Daoy (cell line): ENCODE measurements around the gene PDE2A. TPM values are rescaled to one million over a fixed set of nuclear protein-coding genes. Genes with fewer than 3 reads are reported as not detected.

Experiments
- DNase-seq: peaks from one replicate; pipeline ENCODE4 v3.0.0-alpha.2; 2015; ENCODE audit warnings: low read depth
- total RNA-seq: library from RNA; depleted of rRNA; stranded (reverse); fragments of >200 nt; shearing (Covaris generic); gene quantifications from 2 replicates; pipeline ENCODE4 v1.2.3, GENCODE V29; 2014; rRNA removed

The PDE2A gene
- 0.09 and 0.23 TPM in 2 replicates for total RNA-seq

DNA sequence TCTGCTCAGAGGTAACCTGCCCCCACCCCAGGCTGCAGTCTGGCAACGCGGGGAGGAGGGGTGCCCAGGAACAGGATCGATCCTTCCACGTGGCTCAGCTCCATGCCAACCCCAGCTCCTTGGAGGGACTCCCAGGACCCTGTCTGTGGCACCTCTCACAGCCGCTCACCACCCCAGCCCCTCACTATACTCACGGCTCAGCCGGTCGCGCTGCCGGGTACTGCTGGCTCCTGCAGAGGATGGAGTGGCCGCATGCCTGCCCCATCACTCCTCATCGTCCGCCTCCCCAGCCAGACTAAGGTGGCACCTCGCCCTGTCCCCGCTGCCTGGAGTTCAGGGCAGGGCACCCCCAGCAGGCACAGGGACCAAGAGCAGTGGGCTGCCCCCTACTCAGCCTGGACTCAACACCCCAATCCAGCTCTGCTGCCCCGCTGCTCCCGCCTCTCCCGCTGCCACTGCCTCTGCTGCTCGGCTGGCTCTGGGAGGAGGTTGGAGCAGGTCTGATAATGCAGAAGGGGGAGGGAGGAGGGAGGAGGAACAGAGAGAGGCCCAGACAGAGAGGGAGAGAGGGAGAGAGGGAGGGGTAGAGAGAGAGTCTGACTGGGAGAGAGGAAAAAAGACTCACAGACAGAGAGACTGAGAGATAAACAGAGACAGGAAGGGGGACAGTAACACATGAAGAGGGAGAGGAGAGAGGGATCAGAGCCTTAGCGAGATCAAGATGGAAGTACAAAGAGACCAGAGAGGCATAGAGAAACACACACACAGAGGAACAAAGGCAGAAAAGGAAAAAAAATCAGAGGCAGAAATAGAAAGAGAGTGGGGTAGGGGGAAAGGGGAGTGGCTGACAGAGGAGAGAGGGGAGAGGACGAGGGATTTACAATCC, at the start of gene PDE2A:
TSS of gene PDE2A (minus strand) at position 480 of the 886 bp plus-strand sequence. CDS start at position 265, 215 bp downstream.
- no peak for DNase-seq

GRCh38 chr11:72723508-72723907, 49.3 kb upstream of the PDE2A start:
- DNase-seq = no peak

GRCh38 chr11:72722050-72722748, 48.0 kb upstream of the PDE2A start:
- DNase-seq = peak; percentile 89

DNA sequence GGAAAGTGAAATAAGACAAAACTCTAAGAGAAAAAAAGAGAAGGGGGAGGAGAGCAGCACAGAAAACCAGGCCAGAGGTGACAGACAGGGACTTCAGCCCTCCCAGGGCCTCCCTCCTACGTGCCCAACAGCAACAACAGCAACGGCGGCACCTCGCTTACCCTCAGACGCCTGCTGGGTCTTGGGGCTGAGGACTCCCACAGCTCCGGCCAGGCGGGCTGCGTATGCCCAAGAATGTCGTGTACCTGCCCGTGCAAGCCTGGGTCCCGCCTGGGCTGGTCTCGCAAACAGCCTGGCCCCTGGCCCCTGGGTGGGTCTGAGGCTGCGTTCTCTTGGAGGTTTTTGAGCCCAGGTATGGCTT, 47.4 kb upstream of the PDE2A start:
- DNase-seq = peak; percentile 59

- no peak for DNase-seq
Observed at GRCh38 chr11:72721276-72721675, 47.1 kb upstream of the PDE2A start.

DNA sequence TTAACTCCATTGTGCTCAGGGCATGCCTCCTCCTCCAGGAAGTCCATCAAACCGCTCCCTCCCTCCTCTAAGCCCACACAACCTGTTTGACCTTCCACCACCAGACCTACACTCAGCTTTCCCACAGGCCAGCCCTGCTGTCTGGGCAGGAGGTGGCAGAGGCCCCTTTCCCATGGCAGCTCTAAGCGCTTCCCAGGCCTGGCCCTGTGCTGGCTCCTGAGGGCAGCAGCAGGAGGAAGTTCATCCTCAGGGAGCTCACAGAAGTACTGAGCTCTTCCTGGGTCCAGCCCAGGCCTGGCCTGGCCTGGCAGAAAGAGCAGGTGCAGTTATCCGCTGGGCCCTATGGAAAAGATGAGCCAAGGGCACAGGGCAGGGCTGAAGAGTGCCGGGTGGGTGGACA, 46.6 kb upstream of the PDE2A start:
- DNase-seq = no peak

DNA sequence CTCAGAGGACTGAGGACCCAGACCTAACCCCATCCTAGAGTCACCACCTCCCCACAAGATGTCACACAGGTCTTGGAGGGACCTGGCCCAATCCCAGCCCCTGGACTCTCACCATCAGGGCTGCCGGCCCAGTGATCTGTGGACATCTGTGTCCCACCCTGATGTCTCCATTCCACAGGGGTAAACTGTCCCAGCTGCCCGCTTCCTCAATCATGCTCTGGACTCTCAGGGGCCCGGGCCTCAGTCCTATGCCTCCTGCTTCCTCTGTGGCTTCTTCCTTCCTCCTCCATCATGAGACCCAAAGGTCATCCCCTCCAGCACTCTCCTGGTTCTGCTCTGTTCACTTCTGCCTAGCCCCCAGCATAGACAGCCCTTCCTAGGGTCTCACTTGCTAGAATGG, 45.8 kb upstream of the PDE2A start:
- DNase-seq = no peak

- no peak for DNase-seq
Observed at GRCh38 chr11:72719551-72719950, 45.3 kb upstream of the PDE2A start.

- DNase-seq = no peak
Observed at GRCh38 chr11:72719144-72719543, 44.9 kb upstream of the PDE2A start.

DNA sequence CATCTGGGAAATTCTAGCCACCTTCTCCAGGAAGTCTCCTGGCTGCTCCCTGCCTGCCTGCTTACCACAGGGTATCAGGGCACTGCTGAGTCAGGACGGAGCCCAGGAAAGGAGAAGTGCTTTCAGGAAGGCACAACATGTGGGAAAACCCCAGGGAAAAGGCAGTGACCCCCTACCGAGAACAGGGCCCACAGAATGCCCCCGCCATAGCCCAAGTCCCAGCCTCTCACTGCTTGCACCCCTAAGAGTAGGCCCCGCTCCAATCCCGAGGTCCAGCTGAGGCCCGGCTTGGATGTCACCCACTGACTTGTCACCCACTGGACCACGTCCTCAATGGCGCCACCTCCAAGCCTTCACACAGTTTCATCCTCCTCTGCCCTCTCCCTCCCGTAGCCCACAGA, 43.9 kb upstream of the PDE2A start:
- peak; percentile 67 for DNase-seq

- no peak for DNase-seq
Observed at GRCh38 chr11:72716788-72717435, 42.7 kb upstream of the PDE2A start.

DNA sequence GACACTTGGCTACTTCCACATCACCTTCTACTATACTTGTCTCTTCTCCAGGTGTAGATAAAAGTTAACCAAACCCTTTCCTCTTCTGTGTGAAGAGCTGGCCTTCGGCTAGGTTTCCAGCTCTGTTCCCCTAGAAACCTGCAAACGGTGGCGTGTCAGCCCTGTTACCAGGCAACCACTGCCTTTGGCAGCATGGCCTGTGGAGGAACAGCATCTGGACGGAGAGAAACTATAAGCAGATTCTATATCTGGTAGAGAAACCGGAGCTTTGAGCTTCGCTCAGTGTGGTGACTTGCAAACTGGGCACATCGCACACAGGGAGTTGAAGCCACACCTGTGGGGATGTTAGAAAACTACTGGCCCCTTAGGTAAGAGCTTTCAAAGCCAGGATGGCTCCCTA, 42.1 kb upstream of the PDE2A start:
- no peak for DNase-seq

GRCh38 chr11:72712841-72713240, 38.6 kb upstream of the PDE2A start:
- no peak for DNase-seq

- no peak for DNase-seq
Observed at GRCh38 chr11:72712168-72712751, 38.0 kb upstream of the PDE2A start.

- DNase-seq = no peak
Observed at GRCh38 chr11:72711141-72711540, 36.9 kb upstream of the PDE2A start.

DNA sequence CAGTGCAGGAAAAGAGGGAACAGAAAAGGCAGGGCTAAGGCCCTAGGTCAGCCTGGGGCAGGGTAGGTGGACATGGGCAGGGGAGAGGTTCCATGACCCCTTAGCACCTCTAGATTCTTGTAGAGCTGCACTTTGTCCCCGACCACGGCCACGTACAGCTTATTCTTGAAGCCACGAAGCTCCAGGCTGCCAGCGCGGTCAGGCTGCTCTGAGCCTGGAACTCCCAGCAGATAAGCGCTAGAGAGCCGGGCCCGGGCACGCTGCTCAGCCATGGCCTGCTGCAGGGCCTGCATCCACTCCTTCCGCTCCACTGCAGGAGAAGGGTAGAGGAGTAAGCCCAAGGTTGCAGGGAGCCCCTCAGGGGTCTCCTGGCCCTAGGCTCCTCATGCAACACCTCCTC, 36.1 kb upstream of the PDE2A start:
- no peak for DNase-seq

GRCh38 chr11:72709478-72710238, 35.4 kb upstream of the PDE2A start:
- no peak for DNase-seq

GRCh38 chr11:72707032-72707431, 32.8 kb upstream of the PDE2A start:
- DNase-seq = no peak

DNA sequence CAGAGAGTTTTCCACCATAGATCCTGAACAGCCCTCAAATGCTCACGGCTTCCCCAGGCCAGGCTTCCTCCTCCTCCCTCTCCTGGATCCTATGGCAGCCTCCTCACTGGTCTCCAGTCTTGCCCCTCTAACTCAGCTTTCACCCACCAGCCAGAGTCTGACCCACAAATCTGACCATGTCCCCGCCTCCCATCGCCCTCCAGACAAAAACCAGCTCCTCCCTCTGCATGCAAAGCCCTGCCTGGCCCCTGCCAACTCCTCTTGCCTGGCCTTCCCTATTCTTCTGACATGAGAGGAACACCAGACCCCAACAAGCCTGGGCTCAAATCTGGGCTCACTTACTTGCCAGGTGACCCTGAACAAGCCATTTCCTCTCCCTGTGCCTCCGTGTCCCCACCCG, 32.4 kb upstream of the PDE2A start:
- DNase-seq = no peak

GRCh38 chr11:72705442-72706365, 31.5 kb upstream of the PDE2A start:
- DNase-seq = no peak
